ENCODE results near the gene CAND1. TPM values are rescaled to one million over a fixed set of nuclear protein-coding genes. Genes with fewer than 3 reads are reported as not detected.

The CAND1 gene
- total and polyA plus RNA-seq, 9 of the 15 experiments (the other 6 are each of a cell fraction or from before 2014, with no cell fraction given), result 24.0 to 167 (median 77.5) TPM

- TF ChIP-seq TAF1 (IDR thresholded peaks at IDR 0.05; ENCODE audit: control insufficient read depth, extremely low read depth, insufficient read depth, low read length, severe bottlenecking) (no peak), TCF15 (CRISPR knock-in tag; IDR thresholded peaks at IDR 0.05) (no peak), TCF7 (IDR thresholded peaks at IDR 0.05; ENCODE audit: borderline replicate concordance) (no peak), RCOR1 (IDR thresholded peaks at IDR 0.05; ENCODE audit: borderline replicate concordance in 1 of 2, low read depth in 2 of 2, low read length in 2 of 2) (no peak), PHF8 (IDR thresholded peaks at IDR 0.05; ENCODE audit: borderline replicate concordance, low read length) (peak; percentile 62), POLR2AphosphoS5 (IDR thresholded peaks at IDR 0.05; ENCODE audit: control insufficient read depth, insufficient read depth, low read depth, low read length) (peak; percentile 14; the same call in 1 of the 2 replicates), ZBED1 (IDR thresholded peaks at IDR 0.05) (no peak), KAT7 (CRISPR knock-in tag; IDR thresholded peaks at IDR 0.05; ENCODE audit: borderline replicate concordance) (no peak), HDAC3 (IDR thresholded peaks at IDR 0.05; ENCODE audit: borderline replicate concordance, partially characterized antibody) (no peak), ZNF384 (IDR thresholded peaks at IDR 0.05; ENCODE audit: low read depth, low read length) (no peak), HINFP (tag; conservative IDR thresholded peaks at IDR 0.05; ENCODE audit: low read depth) (no peak), DIDO1 (tag; IDR thresholded peaks at IDR 0.05; ENCODE audit: low read depth) (0 out of 2 replicates have a peak, but pooled peaks have one; percentile 72), TARDBP (IDR thresholded peaks at IDR 0.05) (no peak), ESRRA (IDR thresholded peaks at IDR 0.05; ENCODE audit: borderline replicate concordance, low read depth) (peak; percentile 73; the same call in 1 of the 2 replicates), MED1 (CRISPR knock-in tag; IDR thresholded peaks at IDR 0.05; ENCODE audit: borderline replicate concordance) (no peak), SAFB2 (IDR thresholded peaks at IDR 0.05; ENCODE audit: borderline replicate concordance, low read depth, low read length, severe bottlenecking) (no peak), RFX1 (IDR thresholded peaks at IDR 0.05) (no peak), TEAD2 (tag; IDR thresholded peaks at IDR 0.05) (no peak), MEIS2 (IDR thresholded peaks at IDR 0.05; ENCODE audit: partially characterized antibody) (peak; percentile 39), TEAD1 (CRISPR knock-in tag; IDR thresholded peaks at IDR 0.05) (peak in 1 of 2 experiments; percentile 51; a peak in 1 of 4 replicates)
- TF ChIP-seq, protein P1, sequence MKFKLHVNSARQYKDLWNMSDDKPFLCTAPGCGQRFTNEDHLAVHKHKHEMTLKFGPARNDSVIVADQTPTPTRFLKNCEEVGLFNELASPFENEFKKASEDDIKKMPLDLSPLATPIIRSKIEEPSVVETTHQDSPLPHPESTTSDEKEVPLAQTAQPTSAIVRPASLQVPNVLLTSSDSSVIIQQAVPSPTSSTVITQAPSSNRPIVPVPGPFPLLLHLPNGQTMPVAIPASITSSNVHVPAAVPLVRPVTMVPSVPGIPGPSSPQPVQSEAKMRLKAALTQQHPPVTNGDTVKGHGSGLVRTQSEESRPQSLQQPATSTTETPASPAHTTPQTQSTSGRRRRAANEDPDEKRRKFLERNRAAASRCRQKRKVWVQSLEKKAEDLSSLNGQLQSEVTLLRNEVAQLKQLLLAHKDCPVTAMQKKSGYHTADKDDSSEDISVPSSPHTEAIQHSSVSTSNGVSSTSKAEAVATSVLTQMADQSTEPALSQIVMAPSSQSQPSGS (CRISPR knock-in tag; IDR thresholded peaks at IDR 0.05), result no peak
- TF ChIP-seq, protein P2, sequence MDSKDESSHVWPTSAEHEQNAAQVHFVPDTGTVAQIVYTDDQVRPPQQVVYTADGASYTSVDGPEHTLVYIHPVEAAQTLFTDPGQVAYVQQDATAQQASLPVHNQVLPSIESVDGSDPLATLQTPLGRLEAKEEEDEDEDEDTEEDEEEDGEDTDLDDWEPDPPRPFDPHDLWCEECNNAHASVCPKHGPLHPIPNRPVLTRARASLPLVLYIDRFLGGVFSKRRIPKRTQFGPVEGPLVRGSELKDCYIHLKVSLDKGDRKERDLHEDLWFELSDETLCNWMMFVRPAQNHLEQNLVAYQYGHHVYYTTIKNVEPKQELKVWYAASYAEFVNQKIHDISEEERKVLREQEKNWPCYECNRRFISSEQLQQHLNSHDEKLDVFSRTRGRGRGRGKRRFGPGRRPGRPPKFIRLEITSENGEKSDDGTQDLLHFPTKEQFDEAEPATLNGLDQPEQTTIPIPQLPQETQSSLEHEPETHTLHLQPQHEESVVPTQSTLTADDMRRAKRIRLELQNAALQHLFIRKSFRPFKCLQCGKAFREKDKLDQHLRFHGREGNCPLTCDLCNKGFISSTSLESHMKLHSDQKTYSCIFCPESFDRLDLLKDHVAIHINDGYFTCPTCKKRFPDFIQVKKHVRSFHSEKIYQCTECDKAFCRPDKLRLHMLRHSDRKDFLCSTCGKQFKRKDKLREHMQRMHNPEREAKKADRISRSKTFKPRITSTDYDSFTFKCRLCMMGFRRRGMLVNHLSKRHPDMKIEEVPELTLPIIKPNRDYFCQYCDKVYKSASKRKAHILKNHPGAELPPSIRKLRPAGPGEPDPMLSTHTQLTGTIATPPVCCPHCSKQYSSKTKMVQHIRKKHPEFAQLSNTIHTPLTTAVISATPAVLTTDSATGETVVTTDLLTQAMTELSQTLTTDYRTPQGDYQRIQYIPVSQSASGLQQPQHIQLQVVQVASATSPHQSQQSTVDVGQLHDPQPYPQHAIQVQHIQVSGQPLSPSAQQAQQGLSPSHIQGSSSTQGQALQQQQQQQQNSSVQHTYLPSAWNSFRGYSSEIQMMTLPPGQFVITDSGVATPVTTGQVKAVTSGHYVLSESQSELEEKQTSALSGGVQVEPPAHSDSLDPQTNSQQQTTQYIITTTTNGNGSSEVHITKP (IDR thresholded peaks at IDR 0.05; ENCODE audit: partially characterized antibody), result peak; percentile 6
Observed at GRCh38 chr12:67268335-67268895, 743 bp upstream of the CAND1 start (continued).

All from K562 (cell line).